HG03378 (cell line): ENCODE data around the gene ZNF462.
"Not testable (repeated sequence)": the region's sequence is repeated elsewhere in the genome, so short reads cannot be mapped to it uniquely, and the experiment has no call there.

Experiments used
- ATAC-seq: cut with Tn5 transposase; IDR thresholded peaks from one replicate; pipeline ENCODE4 v1.9.1; 2021; ENCODE audit warnings: mild to moderate bottlenecking, moderate library complexity; ENCODE audit not compliant: unreplicated experiment

The ZNF462 gene

DNA sequence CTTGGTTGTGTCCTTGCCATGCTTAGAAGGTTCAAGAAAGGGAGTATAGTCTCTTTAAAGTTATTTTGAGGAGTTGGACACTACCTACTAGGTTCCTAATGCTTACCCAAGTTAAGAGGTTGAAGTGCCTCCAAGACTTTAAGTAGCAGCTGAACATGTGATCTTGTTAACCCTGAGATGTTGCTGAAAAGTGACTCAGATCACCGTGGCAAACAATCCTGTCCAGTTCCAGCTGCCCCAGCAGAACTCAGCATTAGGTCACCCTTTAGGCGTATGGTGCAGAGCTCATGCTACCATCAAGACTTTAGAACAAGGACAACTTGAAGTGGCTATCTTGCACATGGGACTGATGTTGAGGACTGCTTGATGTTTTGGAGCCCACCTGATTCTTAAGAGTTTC, 22.5 kb downstream of the ZNF462 start:
- ATAC-seq = no peak

DNA sequence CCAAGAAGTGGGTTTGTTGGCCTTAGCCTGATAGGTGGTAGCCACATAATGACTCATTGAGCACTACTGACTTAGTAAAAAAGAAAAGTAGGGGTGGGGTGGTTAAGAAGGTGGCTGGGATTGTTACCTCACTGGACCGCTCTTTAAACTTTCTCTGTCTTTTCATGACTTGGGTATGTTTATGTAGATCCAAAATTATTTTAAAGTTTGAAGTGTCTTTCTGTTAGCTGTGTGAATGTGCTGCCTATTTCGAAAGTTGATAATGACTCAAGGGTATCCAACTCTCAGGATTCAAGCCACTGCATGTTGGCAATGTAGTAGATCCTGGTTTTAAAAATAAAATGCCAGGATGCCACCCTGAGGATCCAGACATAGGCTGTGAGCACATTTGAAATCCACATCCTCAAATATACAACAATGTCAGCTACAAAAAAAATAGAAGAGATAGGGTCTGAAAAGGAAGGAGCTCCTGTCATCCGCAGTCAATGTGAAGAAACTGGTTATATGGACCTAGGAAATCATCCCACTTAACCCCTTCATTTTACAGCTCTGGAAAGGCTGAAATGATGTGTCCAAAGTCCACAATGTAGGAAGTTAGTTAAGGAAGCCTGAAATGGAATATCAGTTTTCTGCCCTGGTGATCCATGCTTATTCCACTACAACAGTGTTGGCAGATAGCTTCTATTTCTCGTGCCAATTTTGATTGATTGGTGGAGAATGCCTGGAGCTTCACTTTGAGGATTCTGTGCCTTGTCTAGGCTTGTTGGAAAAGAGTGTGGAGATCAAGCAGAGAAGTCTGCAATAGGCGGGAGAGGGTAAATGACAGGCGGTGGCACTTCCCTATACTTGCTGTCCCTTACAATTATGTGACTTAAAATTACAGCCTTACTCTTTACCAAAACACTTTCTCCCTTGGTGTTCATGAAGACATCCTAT, 23.4 kb downstream of the ZNF462 start:
- no peak for ATAC-seq

DNA sequence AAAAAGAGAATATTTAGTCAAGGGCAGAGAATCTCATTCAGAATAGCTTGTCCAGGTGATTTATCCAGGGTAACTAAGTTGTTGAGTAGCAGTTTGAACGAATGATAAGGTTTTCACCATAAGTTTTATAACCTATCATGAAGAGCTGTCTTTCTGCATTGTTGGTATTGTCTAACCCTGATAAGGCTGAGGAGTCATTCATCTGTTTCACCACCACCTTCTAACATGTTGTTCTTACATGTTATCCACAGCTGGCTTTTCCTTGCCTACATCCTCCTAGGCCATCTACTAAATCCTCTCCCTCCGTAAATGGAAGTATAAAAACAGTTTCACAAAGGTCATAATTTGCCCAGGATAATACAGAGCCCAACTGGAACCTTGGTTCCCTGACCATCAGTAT, 24.1 kb downstream of the ZNF462 start:
- ATAC-seq = no peak

DNA sequence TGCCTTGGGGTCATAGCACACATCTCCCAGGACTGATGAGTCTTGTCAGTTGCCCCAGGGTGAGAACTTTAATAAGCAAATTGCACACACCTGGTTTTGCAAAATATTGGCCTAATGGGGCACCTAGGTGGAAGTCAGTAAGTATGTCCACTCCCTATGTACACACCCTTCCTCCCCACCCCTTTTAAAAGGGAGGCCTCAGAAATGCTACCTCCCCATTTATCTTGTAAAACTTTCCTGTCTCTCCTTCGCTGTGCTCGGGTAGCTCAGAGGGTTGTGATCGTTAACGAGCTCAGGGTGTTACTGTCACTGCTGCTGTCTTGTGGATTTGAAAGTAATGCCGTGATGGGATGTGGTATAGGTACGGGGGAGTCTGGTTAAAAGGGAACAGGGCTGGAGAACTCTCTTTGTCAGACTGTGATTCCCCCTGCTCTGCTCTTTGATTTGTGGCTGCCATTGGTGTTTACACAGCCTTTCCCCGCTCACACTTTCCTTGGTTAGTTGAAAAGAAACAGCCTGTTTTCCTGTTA, 26.2 kb downstream of the ZNF462 start:
- no peak for ATAC-seq

DNA sequence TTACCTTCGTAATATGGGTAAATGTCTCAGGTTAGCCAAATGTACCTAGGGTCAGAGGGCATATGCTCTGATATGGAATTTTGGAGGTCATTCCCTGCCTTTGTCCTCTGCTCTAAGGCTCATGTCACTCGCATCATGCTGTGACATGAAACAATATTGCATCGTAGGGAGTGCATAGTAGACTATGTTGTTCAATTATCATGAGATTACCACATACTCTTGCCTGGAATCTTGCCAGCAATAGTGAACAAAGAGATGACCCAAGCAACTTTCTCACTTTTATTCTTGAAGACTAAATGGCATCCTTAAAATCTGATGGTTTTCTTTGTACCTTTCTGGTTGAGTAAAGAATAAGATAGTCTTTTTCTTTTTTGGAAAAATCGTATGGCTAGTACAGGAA, 27.6 kb downstream of the ZNF462 start:
- ATAC-seq = no peak

DNA sequence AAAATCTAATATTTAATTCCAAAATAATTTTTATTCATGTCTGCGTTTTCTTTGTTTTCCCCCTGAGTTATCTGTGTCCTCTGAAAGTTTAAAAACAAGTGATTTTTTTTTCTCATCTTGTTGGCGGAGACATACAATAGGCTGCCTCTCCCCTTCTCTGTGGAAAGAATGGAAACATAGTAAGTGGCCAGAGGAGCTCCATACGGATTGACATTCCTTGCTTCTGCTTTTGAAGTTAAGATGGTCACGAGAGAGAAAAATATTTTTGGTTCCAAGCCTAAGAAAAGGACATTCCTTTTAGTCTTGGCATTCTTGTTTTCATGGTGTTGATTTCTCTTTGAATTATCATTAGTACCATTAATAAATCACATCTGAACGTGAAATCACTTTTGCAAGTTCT, 28.3 kb downstream of the ZNF462 start:
- ATAC-seq = no peak

DNA sequence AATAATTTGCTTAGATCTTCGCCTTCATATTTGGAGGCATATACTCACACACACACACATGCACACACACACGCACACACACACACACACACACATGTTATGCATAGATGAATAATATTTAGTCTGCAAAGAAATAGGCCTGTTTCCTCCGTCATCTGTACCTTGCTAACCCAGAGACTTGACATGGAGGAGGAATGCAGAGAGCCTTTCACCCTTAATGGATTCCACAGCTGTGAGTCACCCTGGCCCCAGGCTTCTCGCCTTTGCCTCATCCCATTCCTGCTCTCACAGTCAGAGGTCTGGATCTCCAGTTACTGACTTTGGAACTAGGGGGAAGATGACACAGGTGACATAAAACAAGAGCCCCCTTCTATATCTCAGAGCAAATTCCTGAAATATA, 29.7 kb downstream of the ZNF462 start:
- no peak for ATAC-seq

DNA sequence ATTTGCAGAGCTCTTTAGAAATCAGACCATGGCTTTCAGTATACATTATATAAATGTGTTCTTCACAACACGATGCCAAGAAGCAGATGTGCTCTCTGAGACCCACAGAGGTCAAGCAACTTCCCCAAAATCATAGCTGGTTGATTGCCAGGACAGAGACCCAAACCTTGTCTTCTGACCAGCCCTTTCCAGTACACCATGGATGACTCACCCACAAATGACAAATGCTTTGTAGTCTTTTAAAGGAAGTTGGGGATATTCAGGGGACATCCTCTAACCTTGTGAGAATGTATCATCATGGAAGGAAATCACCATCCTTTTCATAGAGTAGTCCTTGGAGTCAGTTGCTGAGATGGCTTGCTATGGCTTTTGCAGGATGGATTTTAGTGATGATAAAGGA, 30.1 kb downstream of the ZNF462 start:
- no peak for ATAC-seq

DNA sequence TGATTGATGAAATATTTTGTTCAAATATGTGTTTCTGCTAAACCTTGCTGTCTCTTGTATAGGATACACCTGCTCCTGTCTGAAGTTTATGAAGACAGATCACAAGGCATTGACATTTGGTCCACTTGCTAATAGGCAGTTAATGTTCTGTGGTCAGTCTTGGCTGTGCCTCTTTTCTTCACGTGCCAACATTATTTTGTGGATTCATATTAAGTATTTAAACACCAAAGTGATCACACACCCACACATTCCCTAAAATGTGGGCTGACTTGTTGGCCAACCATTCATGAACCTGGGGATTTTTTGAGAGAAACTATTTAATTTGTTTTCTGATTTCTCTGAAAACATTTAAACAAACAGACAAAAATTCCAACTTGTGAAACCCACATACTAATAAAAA, 33.7 kb downstream of the ZNF462 start:
- no peak for ATAC-seq

DNA sequence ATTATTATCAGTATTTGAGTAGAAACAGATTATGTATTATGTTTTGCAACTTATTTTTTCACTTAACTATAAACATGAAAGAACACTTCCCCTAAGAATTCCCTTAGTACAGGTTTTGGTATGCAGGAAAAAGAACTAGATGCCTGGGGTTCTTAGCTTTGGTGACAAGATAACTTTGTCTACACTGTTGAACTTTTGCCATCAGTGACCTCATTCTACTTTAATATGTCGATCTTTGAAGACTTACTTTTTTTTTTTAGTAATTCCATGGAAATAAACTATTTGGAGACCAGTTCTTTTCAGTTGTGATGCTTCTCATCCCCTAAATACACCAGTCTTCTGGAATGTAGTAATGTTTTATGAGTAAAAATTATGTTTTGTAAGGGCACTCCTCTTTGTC, 34.3 kb downstream of the ZNF462 start:
- ATAC-seq = no peak

DNA sequence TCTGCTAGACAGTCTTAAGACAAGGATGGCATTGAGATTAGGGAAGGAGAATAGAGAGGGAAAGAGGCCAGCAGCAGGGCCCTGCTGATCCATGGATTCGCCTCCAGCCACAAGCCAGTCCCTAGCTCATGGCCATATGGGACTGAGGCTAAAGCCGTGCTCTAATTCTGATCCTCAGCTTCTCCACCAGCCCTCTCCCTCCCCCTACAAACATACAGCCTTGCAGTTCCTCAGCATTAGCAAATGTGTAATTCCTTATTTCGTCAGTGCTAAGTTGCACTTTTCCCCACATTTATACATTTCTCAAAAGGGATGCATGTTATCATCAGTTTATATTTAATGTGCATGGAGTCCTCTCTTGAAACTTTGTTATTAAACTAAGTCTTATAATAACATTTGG, 34.8 kb downstream of the ZNF462 start:
- ATAC-seq = no peak

DNA sequence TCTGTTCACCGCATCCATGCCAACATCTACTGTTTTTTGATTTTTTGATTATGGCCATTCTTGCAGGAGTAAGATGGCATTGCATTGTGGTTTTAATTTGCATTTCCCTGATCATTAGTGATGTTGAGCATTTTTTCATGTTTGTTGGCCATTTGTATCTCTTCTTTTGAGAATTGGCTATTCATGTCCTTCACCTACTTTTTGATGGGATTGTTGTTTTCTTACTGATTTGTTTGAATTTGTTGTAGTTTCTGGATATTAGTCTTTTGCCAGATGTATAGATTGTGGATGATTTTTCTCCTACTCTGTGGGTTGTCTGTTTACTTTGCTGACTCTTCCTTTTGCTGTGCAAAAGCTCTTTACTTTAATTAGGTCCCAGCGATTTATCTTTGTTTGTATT, 37.6 kb downstream of the ZNF462 start:
- not testable (repeated sequence) for ATAC-seq

DNA sequence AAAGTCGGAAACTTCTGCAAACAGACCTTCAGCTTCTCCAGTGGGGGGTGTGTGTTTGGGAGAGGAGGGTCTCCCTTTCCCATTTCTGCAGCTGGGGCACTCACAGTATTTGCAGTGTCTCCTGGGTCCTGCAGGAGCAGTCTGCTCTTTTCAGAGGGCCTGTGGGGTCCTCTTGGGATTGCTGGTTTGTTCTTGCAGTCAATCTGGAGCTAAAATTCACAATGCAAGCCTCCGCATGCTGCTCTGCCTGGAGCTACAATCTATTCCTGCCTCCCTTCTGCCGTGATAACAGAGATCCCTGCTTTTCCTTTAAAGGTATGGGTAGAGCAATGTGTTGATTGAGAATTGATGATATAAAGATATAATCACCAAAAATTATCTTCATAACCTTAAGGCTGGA, 43.2 kb downstream of the ZNF462 start:
- no peak for ATAC-seq

DNA sequence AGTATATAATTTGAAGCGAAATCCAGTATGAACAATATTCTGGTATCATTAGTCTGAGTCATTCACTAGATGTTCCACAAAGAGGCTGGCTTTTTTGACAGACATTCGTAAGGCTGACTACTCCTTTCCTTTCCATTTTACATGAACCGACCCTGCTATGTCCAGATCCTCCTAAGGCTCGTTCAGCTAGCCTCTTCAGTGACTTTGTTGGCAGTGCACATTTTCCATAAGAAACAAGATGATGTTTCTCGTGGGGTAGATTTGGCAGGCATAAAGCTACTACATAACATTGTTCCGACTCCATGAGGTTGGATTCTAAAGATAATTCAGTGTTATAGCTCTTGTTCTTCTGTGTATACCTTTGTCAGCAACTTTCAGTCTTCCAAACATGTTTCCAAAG, 49.0 kb downstream of the ZNF462 start:
- no peak for ATAC-seq

DNA sequence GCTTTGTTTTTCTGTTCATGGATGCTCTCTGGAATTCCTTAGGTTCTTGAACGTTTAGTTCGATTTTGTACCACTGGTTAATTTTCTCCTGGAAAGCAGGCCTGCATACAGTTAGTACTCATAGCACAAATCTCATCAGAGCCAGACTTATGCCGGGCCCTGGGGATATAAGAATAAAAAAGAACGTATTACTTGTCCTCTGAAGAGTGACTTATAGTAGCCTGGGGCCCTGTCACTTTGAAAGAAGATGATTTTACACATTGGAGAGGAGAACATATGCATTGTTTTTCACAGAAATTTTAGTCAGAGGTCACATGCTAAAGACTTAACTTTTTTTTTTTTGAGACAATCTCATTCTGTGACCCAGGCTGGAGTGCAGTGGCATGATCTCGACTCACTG, 50.3 kb downstream of the ZNF462 start:
- ATAC-seq = no peak

DNA sequence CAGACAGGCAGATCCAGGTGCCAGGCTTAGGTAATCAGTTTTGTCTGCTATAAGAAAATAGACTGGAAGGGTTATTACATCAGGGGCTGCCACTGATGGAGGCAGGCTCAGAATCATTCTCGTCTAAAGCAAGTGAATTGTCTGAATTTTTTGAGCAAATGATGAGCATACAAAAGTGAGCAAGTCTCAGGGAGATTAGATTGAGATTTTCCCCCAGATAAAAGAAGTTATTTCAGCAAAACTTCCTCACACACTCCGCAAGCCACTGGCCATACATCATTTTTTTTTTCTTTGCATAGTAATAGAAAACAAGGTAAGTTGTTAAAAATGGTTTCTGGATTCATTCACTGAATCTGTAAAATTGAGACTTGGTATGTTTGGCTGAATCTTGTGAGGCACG, 52.9 kb downstream of the ZNF462 start:
- no peak for ATAC-seq

DNA sequence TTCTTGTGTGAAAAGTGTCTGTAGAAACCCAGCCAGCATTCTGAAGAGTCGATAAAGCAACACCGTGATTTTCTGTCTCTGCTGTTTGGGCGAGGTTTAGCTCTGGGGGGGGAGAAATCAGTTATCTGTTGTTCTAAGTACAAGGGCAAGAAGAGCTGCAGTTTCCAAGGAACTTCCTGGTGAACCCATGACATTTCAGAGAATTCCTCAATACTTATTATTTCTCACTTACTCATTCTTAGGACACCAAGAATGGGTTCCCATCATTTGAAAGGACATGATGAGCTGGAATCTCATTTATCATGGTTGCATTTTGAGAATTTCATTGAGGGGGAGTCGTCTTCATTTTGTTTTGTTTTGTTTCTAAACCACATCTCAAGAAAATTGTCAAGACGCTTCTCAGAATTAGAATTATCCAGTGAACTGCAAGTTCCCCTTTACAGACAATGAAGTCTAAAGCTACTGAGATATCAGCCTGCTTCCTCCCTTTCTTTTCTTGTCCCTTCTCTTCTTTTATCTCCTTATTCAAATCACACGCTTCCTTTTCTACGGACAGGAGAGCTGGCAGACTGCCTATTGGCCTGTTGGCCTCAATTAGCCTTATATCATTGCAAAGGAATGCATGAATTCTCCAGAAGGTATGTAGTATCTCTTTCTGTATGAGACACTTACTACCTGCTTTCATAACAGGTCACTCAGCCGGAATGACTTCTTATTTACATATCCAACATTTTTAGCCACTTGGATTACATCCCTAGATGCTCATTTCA, 53.7 kb downstream of the ZNF462 start:
- ATAC-seq = no peak

DNA sequence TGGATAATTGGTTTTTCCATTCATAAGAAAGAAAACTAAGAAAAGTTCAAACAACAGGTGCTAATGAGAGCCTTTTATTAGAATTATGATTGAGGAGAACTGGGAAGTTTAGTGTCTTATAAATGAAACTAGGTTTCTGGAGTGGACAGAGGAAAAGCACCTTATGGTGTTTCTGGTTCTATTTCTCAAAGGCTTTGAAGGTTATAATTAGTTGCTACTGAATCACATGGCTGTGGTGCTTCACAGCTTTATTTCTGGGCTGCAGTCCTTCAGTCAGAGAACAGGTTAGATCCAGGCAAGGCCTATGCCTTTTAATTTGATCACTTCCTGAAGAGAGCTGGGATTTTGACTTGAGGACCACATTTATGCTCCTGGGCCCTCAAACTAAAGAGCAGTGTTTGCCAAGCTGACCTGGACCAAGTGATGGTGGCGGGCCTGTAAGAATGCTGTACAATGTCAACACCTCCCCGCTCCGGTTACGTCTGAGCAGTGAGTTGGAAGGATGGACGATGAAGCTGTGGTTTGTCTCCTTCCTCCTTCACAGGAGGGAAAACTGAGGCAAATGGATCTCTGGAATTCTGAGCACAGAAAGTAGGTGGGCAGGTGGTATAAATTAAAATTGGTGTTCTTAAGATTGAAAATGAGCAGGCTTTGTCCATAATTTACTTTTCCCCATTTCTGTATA, 56.0 kb downstream of the ZNF462 start:
- ATAC-seq = no peak

DNA sequence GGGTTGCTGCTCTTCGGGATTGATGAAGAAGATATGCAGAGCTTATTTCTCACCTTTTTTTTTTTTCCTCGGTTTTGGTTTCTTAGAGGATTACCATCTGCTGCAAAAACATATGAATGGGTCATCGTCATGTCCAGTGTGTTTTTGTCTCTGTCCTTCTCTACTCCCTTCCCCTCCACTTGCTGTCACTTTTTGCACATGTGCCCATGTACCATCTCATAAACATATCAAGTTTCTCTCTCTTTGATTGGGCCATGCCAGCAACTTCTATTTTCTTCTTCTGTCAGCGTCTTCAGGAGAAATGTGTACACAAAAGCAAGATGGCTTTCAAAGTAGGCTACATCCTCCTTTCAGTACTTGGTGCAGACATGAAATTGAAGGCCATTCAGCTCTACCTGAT, 57.1 kb downstream of the ZNF462 start:
- no peak for ATAC-seq

DNA sequence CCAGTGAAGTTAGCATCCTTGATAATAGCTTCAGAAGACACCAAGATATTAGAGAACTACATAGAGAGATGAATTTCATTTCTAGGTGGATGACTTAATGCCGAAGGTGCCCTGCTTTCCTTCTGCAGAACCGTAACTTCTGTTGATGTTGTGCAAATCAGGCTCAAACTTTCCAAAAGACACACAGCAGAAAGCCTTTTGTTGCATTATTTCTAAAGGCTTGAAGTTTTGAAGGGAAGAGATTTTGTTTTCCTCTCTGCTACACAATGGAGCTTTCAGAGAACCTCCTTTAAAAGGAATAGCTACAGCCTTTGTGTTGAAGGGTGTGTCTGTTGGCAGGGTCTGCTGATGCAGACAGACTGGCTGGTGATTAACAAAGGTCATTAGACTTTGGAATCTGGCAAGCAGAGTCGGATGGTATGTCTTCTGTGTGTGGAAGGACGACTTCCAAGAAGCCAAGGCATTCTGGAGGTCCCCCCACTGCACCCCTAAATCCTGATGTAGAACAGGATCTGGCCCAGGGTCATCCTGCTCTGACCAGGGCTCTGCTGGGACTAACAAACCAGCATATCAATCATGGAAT, 57.8 kb downstream of the ZNF462 start:
- ATAC-seq = no peak

DNA sequence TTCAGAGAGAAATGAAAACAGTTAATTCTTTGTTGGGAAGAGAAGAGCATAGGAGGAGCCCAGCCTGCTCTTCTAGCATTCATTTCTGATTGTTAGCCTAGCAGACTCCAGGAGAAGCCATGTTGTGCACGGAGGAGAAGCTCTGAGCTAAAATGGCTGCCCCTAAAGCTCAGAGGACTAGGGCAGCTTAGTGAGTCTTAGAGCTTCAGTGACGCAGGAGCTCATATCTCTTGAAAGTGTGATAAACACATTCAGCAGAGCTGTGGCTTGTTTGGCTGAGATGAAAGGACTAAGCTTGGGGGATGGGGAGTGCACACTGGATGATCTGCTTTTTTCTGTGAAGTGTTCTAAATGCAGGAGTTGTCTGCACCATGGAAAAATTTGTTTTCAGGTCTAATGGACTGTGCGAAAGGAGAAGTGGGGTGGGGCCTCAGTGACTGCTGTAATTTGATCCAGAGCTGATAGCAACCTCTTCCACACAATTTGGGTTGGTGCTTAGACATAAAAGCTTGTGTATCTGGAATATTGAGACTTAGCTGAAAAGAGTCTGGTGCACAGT, 58.5 kb downstream of the ZNF462 start:
- ATAC-seq = no peak
